NCI-H1436 (cell line): ENCODE results near the gene ASPA.

ENCODE experiments used
- DNase-seq: peaks from one replicate; lab custom pipeline; 2025; lab: John Stamatoyannopoulos, UW

Gene ASPA

DNA sequence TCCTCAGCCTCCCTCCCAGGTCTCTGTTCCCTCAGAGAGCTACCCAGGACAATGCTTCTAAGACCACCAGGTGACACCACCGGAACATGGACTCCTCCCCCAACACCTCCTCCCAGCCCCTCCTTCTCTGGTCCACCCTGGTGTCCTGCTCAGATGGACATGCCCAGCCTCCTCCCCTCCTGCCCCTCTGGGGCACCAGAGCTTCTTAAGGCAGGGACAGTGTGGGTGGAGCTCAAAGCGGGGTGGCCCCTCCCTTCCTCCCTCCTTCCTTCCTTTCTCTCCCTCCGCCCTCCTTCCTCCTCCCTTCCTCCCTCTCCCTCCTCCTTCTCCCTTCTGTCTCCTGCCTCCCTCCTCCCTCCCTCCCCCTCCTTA is 59.1 kb downstream of the ASPA start:
- no peak for DNase-seq

GRCh38 chr17:3535253-3535995 is 59.6 kb downstream of the ASPA start:
- no peak for DNase-seq

DNA sequence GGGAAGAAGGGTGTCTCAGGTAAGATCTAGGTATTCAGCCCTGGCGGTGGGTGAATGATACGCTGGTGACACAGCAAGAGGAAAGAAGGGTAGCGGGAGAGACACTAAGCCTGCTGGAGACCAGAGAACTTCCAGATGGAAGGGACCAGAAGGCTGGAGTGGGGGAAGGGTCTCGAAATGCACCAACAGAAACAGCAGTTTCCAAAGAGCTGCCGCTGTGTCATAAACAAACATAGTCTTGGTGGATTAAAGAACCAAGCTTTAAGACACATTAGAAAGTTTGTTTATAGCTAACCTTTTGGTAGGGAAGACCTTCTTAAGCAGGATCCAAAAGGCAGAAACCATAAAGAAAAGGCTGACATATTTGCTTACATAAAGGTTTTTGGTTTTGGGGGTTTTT is 60.9 kb downstream of the ASPA start:
- no peak for DNase-seq

GRCh38 chr17:3539881-3540540 is 64.2 kb downstream of the ASPA start:
- no peak for DNase-seq

DNA sequence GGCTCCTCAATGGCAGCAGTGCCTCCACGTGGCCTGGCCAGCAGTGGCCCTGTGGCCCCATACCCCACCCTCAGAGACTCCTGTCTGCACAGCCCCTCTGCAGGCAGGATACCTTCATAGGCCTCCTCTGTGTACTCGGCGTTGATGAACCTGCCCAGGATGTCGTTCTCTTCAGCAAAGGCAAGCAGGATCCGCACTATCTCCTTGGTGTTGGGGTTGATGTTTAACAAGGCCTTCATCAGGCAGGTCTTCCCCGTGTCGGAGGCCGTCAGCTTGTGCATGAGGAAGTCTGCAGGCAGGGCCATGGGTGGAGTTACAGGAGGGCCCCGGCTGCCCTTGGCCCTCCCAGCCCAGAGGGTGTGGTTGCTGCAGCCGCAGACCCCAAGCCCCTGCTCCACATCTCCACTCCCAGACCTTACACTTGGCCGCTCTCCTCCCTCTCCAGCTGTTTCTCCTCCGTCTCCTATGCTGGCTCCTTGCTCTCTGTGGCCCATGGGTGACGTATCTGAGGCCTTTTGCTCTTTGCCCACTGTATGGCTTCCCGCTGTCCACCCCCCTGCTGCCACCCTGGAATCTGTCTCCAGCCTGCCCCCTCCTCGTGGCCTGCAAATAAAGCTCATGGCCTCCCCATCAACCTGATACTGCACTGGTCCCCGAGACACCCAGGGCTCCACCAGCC is 66.8 kb downstream of the ASPA start:
- DNase-seq = no peak

DNA sequence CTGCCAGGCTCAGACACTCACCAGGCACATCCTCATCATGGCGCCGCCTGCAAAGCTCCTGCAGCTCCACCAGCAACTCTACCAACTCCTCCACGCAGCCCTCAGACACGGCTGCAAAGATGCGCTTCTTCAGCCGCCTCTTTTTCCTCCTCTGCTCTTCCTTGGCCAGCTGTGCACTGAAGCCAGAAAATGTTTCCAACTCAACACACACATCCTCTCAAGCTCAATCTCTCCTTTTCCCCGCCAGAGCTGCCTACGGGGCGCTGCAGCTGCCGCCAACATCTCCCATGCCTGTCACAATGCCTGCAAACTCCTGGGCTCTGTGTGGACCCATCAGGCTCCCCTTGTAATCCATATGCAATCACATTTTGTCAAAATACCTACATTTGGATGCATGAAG is 67.7 kb downstream of the ASPA start:
- no peak for DNase-seq

DNA sequence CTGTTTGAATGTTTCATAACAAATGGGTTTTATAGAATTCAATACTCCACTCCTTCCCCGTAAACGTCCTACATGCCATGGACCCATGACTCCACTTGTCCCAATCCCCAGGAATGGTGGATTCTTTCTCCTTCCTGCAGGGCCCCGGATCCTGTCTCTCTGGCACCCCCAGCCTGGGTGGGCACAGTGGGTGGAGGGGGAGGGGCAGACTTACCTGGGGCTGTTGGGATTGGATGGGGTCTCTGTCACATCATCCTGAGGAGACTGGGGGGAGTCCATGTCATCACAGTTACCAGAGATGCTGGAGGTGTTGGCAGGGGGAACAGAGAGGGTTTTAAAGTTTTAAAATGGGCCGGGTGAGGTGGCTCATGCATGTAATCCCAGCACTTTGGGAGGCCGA is 68.6 kb downstream of the ASPA start:
- no peak for DNase-seq

DNA sequence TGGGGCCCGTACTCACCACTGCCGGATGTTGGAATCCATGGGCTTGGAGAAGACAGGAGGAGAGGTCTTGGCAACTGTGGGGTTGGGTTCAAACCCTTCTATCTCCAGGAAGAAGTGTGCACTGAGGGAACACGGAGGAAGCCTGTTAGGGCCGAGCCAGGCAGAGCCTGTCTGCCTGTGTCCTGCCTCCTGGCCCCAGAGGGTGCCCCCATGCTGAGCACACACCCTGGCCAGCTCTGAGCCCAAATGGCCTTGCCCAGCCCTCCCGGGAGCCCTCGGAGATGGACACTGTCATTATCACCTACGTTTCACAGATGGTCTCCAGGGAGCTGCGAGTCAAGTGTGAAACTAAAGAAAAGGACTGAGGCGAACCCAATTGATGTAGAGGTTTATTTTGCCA is 69.4 kb downstream of the ASPA start:
- no peak for DNase-seq

DNA sequence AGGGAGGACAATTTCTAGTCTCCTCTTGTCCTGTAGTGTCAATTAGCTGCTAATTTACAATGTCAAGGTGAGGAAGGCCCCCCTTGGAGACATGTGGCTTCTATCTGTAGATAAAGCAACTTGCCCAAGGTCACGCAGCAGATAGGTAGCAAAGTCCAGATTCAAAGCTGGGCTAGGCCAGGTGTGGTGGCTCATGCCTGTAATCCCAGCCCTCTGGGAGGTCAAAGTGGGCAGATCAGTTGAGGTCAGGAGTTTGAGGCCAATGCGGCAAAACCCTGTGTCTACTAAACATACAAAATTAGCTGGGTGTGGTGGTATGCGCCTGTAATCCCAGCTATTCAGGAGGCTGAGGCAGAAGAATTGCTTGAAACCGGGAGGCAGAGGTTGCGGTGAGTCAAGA is 70.7 kb downstream of the ASPA start:
- no peak for DNase-seq

DNA sequence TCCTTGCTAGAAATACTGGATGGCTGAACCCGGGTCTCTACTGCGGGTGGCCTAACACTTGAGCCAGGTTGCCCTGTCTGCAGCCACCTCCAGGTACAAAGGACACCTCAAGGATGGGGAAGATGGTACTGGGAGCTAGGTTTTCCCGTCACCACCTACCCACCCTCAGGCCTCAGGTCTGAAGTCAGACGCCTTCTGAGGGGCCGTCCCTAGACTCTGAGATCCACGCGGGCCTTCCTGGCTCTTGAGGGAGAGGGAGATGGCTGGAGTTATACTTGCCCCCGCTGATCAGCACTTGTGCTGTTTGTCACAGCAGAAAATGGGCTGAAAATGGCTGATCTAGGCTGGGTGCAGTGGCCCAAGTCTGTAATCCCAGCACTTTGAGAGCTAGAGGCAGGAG is 71.2 kb downstream of the ASPA start:
- DNase-seq = no peak

DNA sequence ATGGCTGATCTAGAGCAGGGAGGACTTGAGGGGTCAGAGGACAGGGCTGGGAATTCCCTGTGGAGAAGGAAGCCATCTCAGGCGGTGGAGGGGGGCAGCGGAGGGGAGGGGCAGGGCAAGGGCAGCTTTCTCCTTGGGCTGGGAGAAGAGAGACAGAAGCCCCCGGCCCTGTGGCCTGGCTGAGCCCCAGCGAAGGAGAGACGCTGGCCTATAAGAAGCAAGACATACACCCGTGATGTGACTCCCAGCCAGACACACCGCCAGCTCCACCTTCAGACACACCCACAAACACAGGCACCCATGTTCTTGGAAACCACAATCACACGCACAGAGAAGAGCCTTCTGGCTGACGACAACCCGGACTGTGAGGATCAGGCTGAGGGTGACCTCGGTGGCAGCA is 71.8 kb downstream of the ASPA start:
- DNase-seq = no peak

DNA sequence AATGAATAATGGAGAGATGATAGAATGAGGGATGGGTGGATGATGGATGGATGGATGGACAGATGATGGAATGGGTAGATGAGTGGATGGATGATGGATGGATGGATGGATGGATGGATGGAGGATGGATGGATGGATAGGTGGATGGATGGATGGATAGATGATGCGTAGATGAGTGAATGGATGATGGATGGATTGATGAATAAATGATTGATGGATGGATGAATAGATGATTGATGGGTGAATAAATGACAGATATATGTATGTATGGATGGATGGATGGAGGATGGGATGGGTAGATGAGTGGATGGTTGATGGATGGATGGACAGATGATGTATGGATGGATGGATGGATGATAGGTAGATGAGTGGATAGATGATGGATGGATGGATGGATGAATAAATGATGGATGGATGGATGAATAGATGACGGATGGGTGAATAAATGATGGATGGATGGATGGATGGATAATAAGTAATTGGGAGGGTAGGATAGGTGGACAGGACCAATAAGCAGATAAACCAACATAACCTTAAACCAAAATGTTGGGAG is 73.9 kb downstream of the ASPA start:
- no peak for DNase-seq

DNA sequence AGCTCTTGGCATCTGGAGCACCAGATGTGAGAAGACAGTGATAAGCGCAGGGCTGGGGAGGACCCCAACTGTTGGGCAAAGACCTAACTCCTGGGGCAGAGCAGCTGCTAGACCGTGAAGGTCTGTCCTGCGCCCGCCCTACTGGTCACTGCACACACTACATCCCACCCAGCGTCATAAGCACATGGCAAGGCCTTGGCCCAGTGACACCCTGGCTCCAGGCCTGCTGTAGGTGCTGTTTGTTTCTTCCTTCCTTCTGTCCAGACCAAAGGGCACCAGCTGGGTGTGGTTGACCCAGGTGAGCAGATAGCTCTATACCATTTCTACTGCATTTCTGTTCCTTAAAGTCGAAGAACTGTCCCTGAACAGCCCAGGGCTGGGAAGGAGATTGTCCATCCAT is 75.4 kb downstream of the ASPA start:
- no peak for DNase-seq

DNA sequence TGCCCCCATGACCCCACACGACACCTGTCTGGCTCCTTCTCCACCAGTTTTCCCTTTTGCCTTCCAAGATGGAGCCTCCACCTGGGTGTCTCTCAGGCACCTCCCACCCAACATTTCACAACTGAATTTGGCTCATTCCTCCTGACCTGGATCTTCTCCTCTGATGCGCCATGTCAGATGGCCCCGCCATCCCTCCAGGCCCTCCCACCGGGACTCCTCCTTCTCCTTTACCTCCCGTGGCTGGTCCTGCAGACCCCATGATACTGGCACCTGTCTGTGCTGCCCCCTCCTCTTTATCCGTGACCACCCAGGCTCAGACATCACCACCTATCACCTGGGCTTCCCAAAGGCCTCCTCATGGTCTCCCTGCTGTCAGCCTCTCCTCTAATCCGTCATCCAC is 77.1 kb downstream of the ASPA start:
- no peak for DNase-seq
